ENCODE measurements around the gene ACTN1.
A peak's percentile ranks its signal among the peaks of the same experiment; 100 is the strongest.
"Not testable (repeated sequence)": the region's sequence is repeated elsewhere in the genome, so short reads cannot be mapped to it uniquely, and the experiment has no call there.

ACTN1 gene

DNA sequence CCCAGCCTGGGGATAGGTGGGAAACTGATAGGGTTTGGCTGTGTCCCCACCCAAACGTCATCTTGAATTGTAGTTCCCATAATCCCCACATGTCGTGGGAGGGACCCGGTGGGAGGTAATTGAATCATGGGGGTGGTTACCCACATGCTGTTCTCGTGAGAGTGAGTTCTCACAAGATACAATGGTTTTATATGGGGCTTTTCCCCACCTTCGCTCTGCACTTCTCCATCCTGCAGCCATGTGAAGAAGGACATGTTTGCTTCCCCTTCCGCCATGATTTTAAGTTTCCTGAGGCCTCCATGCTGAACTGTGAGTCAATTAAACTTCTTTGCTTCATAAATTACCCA, 5.9 kb downstream of the ACTN1 start:
- not testable (repeated sequence) for DNase-seq

GRCh38 chr14:68972507-68973218, 6.4 kb downstream of the ACTN1 start:
- Histone ChIP-seq H4K91ac (ENCODE audit: low read length) (no peak overlapping the region), H2BK5ac (ENCODE audit: low read depth, low read length, poor library complexity, severe bottlenecking) (no peak overlapping the region), H3K9me3 (ENCODE audit: control insufficient read depth, low read length) (no peaks in the 10 kb centered on the region), H2BK120ac (ENCODE audit: low read depth, low read length) (no peak overlapping the region), H3K18ac (ENCODE audit: low read depth in 1 of 2, low read length in 2 of 2) (no peak overlapping the region), H3K14ac (ENCODE audit: low read length in 2 of 2) (no peak overlapping the region), H2BK12ac (ENCODE audit: low read length in 2 of 2) (peak overlapping the region in 1 of 2 experiments; percentile 21), H2BK15ac (ENCODE audit: low read depth, poor library complexity, severe bottlenecking) (no peak overlapping the region), H3K4ac (ENCODE audit: low read depth in 1 of 2, low read length in 2 of 2) (no peak overlapping the region), H3K4me3 (ENCODE audit: insufficient read depth in 1 of 2, low read depth in 1 of 2, low read length in 2 of 2) (no peak overlapping the region), H3K27me3 (ENCODE audit: control insufficient read depth in 1 of 2, insufficient read depth in 1 of 2, low read length in 2 of 2) (no peaks in the 10 kb centered on the region), H3K36me3 (ENCODE audit: control insufficient read depth in 1 of 2, insufficient read depth in 2 of 2, low read depth in 1 of 2, low read length in 2 of 2) (peaks cover 49 to 56% of the 10 kb centered on the region in 2 experiments), H4K8ac (ENCODE audit: low read length) (peak overlapping the region; percentile 52), H2AK5ac (ENCODE audit: low read length, severe bottlenecking) (no peak overlapping the region), H3K23ac (ENCODE audit: low read length in 2 of 2) (no peak overlapping the region), H2AFZ (ENCODE audit: low read depth, low read length) (no peak overlapping the region), H3K27ac (ENCODE audit: low read length, poor library complexity, severe bottlenecking) (no peak overlapping the region), H3K4me2 (ENCODE audit: low read length, poor library complexity, severe bottlenecking) (no peak overlapping the region), H3K79me1 (replicated peaks; ENCODE audit: low read length, poor library complexity, severe bottlenecking) (no peaks in the 10 kb centered on the region), H3K9ac (ENCODE audit: low read length) (no peak overlapping the region), H3K4me1 (ENCODE audit: control insufficient read depth, insufficient read depth, low read depth, low read length) (peaks cover 50% of the 10 kb centered on the region)
- WGBS: 77% methylated on average over 11 of the region's 14 CpGs
- DNase-seq: peak; percentile 88

More for the DNA sequence above, 5.9 kb downstream of the ACTN1 start:
- not testable (repeated sequence) for H3K9ac ChIP-seq (ENCODE audit: low read length); H3K23ac ChIP-seq (ENCODE audit: low read length in 2 of 2); H4K8ac ChIP-seq (ENCODE audit: low read length); H3K9me3 ChIP-seq (ENCODE audit: control insufficient read depth, low read length); H3K4me2 ChIP-seq (ENCODE audit: low read length, poor library complexity, severe bottlenecking); H3K79me1 ChIP-seq (replicated peaks; ENCODE audit: low read length, poor library complexity, severe bottlenecking); H3K4me3 ChIP-seq (ENCODE audit: insufficient read depth in 1 of 2, low read depth in 1 of 2, low read length in 2 of 2); H3K27me3 ChIP-seq (ENCODE audit: control insufficient read depth in 1 of 2, insufficient read depth in 1 of 2, low read length in 2 of 2); H3K18ac ChIP-seq (ENCODE audit: low read depth in 1 of 2, low read length in 2 of 2); H2BK120ac ChIP-seq (ENCODE audit: low read depth, low read length); H2AFZ ChIP-seq (ENCODE audit: low read depth, low read length); H2BK5ac ChIP-seq (ENCODE audit: low read depth, low read length, poor library complexity, severe bottlenecking); H3K27ac ChIP-seq (ENCODE audit: low read length, poor library complexity, severe bottlenecking); H2BK15ac ChIP-seq (ENCODE audit: low read depth, poor library complexity, severe bottlenecking); H3K14ac ChIP-seq (ENCODE audit: low read length in 2 of 2); H3K4ac ChIP-seq (ENCODE audit: low read depth in 1 of 2, low read length in 2 of 2); H2AK5ac ChIP-seq (ENCODE audit: low read length, severe bottlenecking); H4K91ac ChIP-seq (ENCODE audit: low read length)
- WGBS: 94% methylated on average over 6 of the region's 6 CpGs
- Histone ChIP-seq H3K36me3 (ENCODE audit: control insufficient read depth in 1 of 2, insufficient read depth in 2 of 2, low read depth in 1 of 2, low read length in 2 of 2) (peaks cover 49 to 52% of the 10 kb centered on the region in 2 experiments), H2BK12ac (ENCODE audit: low read length in 2 of 2) (peak overlapping the region in 1 of 2 experiments; percentile 21), H3K4me1 (ENCODE audit: control insufficient read depth, insufficient read depth, low read depth, low read length) (peaks cover 46% of the 10 kb centered on the region)

DNA sequence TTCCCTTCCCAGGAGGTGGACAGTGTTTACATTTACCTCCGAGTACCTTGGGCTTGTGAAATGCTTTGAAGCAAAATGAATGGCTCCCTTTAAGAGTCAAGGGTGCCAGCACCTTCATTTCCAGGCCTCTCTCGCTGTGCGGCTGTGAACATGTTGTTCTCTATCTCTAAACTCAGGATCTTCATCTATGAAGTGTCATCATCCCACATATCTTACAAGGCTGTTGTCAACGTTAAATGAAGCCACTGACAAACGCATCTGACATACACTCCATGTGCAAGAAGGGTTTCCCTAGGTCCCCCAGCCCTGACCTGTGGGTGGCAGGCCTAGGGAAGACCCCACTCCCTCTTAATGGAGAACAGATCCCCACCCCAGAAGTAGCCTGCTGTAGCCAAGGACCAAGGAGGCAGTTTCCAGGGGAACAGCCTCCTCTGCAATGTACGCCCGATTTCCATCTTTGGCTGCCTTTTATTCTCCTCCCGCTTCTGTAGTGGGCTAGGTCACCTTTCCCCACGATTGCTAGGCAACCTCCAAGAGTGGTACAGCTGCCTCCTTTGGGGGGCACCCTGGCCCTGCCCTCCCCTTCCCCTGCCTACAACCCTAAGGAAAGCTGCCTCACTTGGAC, 7.6 kb downstream of the ACTN1 start:
- H3K27ac ChIP-seq (ENCODE audit: low read length, poor library complexity, severe bottlenecking): no peak overlapping the region
- H2AFZ ChIP-seq (ENCODE audit: low read depth, low read length): no peak overlapping the region
- no peak overlapping the region for H3K4me3 ChIP-seq (ENCODE audit: insufficient read depth in 1 of 2, low read depth in 1 of 2, low read length in 2 of 2)
- no peak overlapping the region for H2BK120ac ChIP-seq (ENCODE audit: low read depth, low read length)
- H2AK5ac ChIP-seq (ENCODE audit: low read length, severe bottlenecking): no peak overlapping the region
- WGBS: 93% methylated on average over 9 of the region's 9 CpGs
- no peak overlapping the region for H2BK5ac ChIP-seq (ENCODE audit: low read depth, low read length, poor library complexity, severe bottlenecking)
- no peak overlapping the region for H3K4ac ChIP-seq (ENCODE audit: low read depth in 1 of 2, low read length in 2 of 2)
- peak overlapping the region; percentile 8 for H2BK15ac ChIP-seq (ENCODE audit: low read depth, poor library complexity, severe bottlenecking)
- H3K79me1 ChIP-seq (replicated peaks; ENCODE audit: low read length, poor library complexity, severe bottlenecking): no peaks in the 10 kb centered on the region
- no peak overlapping the region for H3K14ac ChIP-seq (ENCODE audit: low read length in 2 of 2)
- no peak overlapping the region for H3K9ac ChIP-seq (ENCODE audit: low read length)
- peak overlapping the region in 1 of 2 experiments; percentile 43 for H3K18ac ChIP-seq (ENCODE audit: low read depth in 1 of 2, low read length in 2 of 2)
- H4K8ac ChIP-seq (ENCODE audit: low read length): no peak overlapping the region
- no peaks in the 10 kb centered on the region for H3K9me3 ChIP-seq (ENCODE audit: control insufficient read depth, low read length)
- peak overlapping the region in 1 of 2 experiments; percentile 29 for H2BK12ac ChIP-seq (ENCODE audit: low read length in 2 of 2)
- no peak overlapping the region for H3K4me2 ChIP-seq (ENCODE audit: low read length, poor library complexity, severe bottlenecking)
- H3K4me1 ChIP-seq (ENCODE audit: control insufficient read depth, insufficient read depth, low read depth, low read length): peaks cover 54% of the 10 kb centered on the region
- no peak for DNase-seq
- H4K91ac ChIP-seq (ENCODE audit: low read length): no peak overlapping the region
- no peak overlapping the region for H3K23ac ChIP-seq (ENCODE audit: low read length in 2 of 2)
- H3K27me3 ChIP-seq (ENCODE audit: control insufficient read depth in 1 of 2, insufficient read depth in 1 of 2, low read length in 2 of 2): no peaks in the 10 kb centered on the region
- peaks cover 49 to 60% of the 10 kb centered on the region in 2 experiments for H3K36me3 ChIP-seq (ENCODE audit: control insufficient read depth in 1 of 2, insufficient read depth in 2 of 2, low read depth in 1 of 2, low read length in 2 of 2)

DNA sequence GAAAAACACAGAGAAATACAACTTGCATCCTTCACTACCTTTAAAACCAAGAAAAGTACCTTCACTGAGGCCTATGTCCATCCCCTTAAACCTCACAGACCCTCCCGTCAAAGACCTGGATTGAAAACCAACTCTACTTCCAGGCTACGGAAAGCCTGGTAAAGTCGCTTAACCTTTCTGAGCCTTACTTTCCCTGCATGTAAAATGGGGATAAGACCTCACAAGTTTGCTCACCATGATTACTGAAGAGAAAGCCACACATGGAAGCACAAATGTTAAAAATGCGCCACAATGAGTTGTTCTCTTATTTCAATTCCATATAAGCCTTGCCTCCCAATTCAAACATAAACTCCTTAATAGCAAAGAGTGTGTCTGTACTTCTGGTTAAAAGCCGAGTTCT, 8.4 kb downstream of the ACTN1 start:
- Histone ChIP-seq H2BK120ac (ENCODE audit: low read depth, low read length) (no peak overlapping the region), H4K8ac (ENCODE audit: low read length) (no peak overlapping the region), H3K36me3 (ENCODE audit: control insufficient read depth in 1 of 2, insufficient read depth in 2 of 2, low read depth in 1 of 2, low read length in 2 of 2) (peaks cover 49 to 58% of the 10 kb centered on the region in 2 experiments), H3K4ac (ENCODE audit: low read depth in 1 of 2, low read length in 2 of 2) (no peak overlapping the region), H3K23ac (ENCODE audit: low read length in 2 of 2) (no peak overlapping the region), H3K4me3 (ENCODE audit: insufficient read depth in 1 of 2, low read depth in 1 of 2, low read length in 2 of 2) (no peak overlapping the region), H3K27ac (ENCODE audit: low read length, poor library complexity, severe bottlenecking) (no peak overlapping the region), H2BK12ac (ENCODE audit: low read length in 2 of 2) (no peak overlapping the region), H2AK5ac (ENCODE audit: low read length, severe bottlenecking) (no peak overlapping the region), H3K9ac (ENCODE audit: low read length) (no peak overlapping the region), H3K18ac (ENCODE audit: low read depth in 1 of 2, low read length in 2 of 2) (no peak overlapping the region), H4K91ac (ENCODE audit: low read length) (no peak overlapping the region), H3K27me3 (ENCODE audit: control insufficient read depth in 1 of 2, insufficient read depth in 1 of 2, low read length in 2 of 2) (no peaks in the 10 kb centered on the region), H3K4me2 (ENCODE audit: low read length, poor library complexity, severe bottlenecking) (no peak overlapping the region), H2AFZ (ENCODE audit: low read depth, low read length) (no peak overlapping the region), H3K4me1 (ENCODE audit: control insufficient read depth, insufficient read depth, low read depth, low read length) (peaks cover 53% of the 10 kb centered on the region), H3K14ac (ENCODE audit: low read length in 2 of 2) (no peak overlapping the region), H2BK15ac (ENCODE audit: low read depth, poor library complexity, severe bottlenecking) (no peak overlapping the region), H3K9me3 (ENCODE audit: control insufficient read depth, low read length) (no peaks in the 10 kb centered on the region), H3K79me1 (replicated peaks; ENCODE audit: low read length, poor library complexity, severe bottlenecking) (no peaks in the 10 kb centered on the region), H2BK5ac (ENCODE audit: low read depth, low read length, poor library complexity, severe bottlenecking) (no peak overlapping the region)
- WGBS: 85% methylated on average over 5 of the region's 5 CpGs
- DNase-seq: no peak
